HG02981 (cell line): ENCODE measurements around the gene BMPR1A.

Experiments
- ATAC-seq: cut with Tn5 transposase; IDR thresholded peaks from one replicate; pipeline ENCODE4 v1.9.1; 2021; ENCODE audit warnings: mild to moderate bottlenecking, moderate library complexity; ENCODE audit not compliant: unreplicated experiment

BMPR1A gene

GRCh38 chr10:86756511-86757112, at the start of gene BMPR1A:
Gene BMPR1A, plus strand, starts transcription at chr10:86756619. Its CDS starts 119,400 bp downstream, at chr10:86876019.
- peak; percentile 35 for ATAC-seq

- ATAC-seq: no peak
Measured at GRCh38 chr10:86706977-86707376, 49.4 kb upstream of the BMPR1A start.

GRCh38 chr10:86707505-86707904, 48.9 kb upstream of the BMPR1A start:
- no peak for ATAC-seq

GRCh38 chr10:86708068-86708782, 48.2 kb upstream of the BMPR1A start:
- ATAC-seq: no peak

GRCh38 chr10:86708783-86709380, 47.5 kb upstream of the BMPR1A start:
- ATAC-seq: no peak

GRCh38 chr10:86709396-86710185, 46.8 kb upstream of the BMPR1A start:
- ATAC-seq: no peak

- peak; percentile 86 for ATAC-seq
Measured at GRCh38 chr10:86710987-86711512, 45.4 kb upstream of the BMPR1A start.

GRCh38 chr10:86711513-86712316, 44.7 kb upstream of the BMPR1A start:
- peak; percentile 40 for ATAC-seq

- ATAC-seq: peak; percentile 14
Measured at GRCh38 chr10:86712317-86712707, 44.1 kb upstream of the BMPR1A start.

GRCh38 chr10:86715156-86715795, 41.1 kb upstream of the BMPR1A start:
- ATAC-seq: no peak

- no peak for ATAC-seq
Measured at GRCh38 chr10:86715836-86716235, 40.6 kb upstream of the BMPR1A start.

- no peak for ATAC-seq
Measured at GRCh38 chr10:86716466-86716865, 40.0 kb upstream of the BMPR1A start.

GRCh38 chr10:86718556-86718955, 37.9 kb upstream of the BMPR1A start:
- ATAC-seq: no peak

GRCh38 chr10:86721232-86721631, 35.2 kb upstream of the BMPR1A start:
- no peak for ATAC-seq

GRCh38 chr10:86723009-86723408, 33.4 kb upstream of the BMPR1A start:
- ATAC-seq: no peak

GRCh38 chr10:86724445-86724844, 32.0 kb upstream of the BMPR1A start:
- ATAC-seq: no peak

- ATAC-seq: no peak
Measured at GRCh38 chr10:86725980-86726676, 30.3 kb upstream of the BMPR1A start.

GRCh38 chr10:86726677-86726999, 29.8 kb upstream of the BMPR1A start:
- ATAC-seq: no peak

GRCh38 chr10:86727470-86727869, 28.9 kb upstream of the BMPR1A start:
- no peak for ATAC-seq
